ENCODE measurements around the gene NIPBL. TPM values are rescaled to one million over a fixed set of nuclear protein-coding genes. Genes with fewer than 3 reads are reported as not detected.

The NIPBL gene
- total and polyA plus RNA-seq, 10 of the 15 experiments (the other 5 are each of a cell fraction or from before 2014, with no cell fraction given) = 10.4 to 50.4 (median 20.2) TPM

DNA sequence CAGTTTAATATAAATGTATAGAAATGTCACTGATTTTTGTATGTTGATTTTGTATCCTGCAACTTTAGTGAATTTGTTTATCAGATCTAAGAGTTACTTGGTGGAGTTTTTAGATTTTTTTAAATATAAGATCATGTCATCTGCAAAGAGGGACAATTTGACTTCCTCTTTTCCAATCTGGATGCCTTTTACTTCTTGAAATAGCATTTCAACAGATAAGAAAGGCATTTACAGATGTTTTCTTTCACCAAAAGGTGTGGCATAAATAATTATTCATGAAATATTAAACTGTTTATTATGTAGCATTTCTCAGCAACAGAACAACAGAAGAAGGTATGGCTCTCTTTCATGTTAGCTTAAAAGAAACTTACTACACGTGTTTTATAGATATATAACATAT is 34.9 kb upstream of the NIPBL start (continued):
- TF ChIP-seq NR2F1 (conservative IDR thresholded peaks at IDR 0.05) = no peak
- no peak for TF ChIP-seq NBN (IDR thresholded peaks at IDR 0.05)
- TF ChIP-seq, protein P1, sequence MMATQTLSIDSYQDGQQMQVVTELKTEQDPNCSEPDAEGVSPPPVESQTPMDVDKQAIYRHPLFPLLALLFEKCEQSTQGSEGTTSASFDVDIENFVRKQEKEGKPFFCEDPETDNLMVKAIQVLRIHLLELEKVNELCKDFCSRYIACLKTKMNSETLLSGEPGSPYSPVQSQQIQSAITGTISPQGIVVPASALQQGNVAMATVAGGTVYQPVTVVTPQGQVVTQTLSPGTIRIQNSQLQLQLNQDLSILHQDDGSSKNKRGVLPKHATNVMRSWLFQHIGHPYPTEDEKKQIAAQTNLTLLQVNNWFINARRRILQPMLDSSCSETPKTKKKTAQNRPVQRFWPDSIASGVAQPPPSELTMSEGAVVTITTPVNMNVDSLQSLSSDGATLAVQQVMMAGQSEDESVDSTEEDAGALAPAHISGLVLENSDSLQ (IDR thresholded peaks at IDR 0.05) = no peak
- TF ChIP-seq, protein P2, sequence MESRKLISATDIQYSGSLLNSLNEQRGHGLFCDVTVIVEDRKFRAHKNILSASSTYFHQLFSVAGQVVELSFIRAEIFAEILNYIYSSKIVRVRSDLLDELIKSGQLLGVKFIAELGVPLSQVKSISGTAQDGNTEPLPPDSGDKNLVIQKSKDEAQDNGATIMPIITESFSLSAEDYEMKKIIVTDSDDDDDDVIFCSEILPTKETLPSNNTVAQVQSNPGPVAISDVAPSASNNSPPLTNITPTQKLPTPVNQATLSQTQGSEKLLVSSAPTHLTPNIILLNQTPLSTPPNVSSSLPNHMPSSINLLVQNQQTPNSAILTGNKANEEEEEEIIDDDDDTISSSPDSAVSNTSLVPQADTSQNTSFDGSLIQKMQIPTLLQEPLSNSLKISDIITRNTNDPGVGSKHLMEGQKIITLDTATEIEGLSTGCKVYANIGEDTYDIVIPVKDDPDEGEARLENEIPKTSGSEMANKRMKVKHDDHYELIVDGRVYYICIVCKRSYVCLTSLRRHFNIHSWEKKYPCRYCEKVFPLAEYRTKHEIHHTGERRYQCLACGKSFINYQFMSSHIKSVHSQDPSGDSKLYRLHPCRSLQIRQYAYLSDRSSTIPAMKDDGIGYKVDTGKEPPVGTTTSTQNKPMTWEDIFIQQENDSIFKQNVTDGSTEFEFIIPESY (IDR thresholded peaks at IDR 0.05) = no peak
- no peak for TF ChIP-seq WRNIP1 (IDR thresholded peaks at IDR 0.05; ENCODE audit: borderline replicate concordance, low read depth, low read length)
- no peak for TF ChIP-seq SP1 (IDR thresholded peaks at IDR 0.05; ENCODE audit: low read depth, low read length)
- no peak for TF ChIP-seq TCF3 (IDR thresholded peaks at IDR 0.05; ENCODE audit: borderline replicate concordance, insufficient read depth, low read depth, low read length)
- no peak for TF ChIP-seq DPF2 (IDR thresholded peaks at IDR 0.05)
- TF ChIP-seq, protein P3, sequence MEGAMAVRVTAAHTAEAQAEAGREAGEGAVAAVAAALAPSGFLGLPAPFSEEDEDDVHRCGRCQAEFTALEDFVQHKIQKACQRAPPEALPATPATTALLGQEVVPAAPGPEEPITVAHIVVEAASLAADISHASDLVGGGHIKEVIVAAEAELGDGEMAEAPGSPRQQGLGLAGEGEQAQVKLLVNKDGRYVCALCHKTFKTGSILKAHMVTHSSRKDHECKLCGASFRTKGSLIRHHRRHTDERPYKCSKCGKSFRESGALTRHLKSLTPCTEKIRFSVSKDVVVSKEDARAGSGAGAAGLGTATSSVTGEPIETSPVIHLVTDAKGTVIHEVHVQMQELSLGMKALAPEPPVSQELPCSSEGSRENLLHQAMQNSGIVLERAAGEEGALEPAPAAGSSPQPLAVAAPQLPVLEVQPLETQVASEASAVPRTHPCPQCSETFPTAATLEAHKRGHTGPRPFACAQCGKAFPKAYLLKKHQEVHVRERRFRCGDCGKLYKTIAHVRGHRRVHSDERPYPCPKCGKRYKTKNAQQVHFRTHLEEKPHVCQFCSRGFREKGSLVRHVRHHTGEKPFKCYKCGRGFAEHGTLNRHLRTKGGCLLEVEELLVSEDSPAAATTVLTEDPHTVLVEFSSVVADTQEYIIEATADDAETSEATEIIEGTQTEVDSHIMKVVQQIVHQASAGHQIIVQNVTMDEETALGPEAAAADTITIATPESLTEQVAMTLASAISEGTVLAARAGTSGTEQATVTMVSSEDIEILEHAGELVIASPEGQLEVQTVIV (IDR thresholded peaks at IDR 0.05; ENCODE audit: borderline replicate concordance, partially characterized antibody) = no peak
- TF ChIP-seq, protein P4, sequence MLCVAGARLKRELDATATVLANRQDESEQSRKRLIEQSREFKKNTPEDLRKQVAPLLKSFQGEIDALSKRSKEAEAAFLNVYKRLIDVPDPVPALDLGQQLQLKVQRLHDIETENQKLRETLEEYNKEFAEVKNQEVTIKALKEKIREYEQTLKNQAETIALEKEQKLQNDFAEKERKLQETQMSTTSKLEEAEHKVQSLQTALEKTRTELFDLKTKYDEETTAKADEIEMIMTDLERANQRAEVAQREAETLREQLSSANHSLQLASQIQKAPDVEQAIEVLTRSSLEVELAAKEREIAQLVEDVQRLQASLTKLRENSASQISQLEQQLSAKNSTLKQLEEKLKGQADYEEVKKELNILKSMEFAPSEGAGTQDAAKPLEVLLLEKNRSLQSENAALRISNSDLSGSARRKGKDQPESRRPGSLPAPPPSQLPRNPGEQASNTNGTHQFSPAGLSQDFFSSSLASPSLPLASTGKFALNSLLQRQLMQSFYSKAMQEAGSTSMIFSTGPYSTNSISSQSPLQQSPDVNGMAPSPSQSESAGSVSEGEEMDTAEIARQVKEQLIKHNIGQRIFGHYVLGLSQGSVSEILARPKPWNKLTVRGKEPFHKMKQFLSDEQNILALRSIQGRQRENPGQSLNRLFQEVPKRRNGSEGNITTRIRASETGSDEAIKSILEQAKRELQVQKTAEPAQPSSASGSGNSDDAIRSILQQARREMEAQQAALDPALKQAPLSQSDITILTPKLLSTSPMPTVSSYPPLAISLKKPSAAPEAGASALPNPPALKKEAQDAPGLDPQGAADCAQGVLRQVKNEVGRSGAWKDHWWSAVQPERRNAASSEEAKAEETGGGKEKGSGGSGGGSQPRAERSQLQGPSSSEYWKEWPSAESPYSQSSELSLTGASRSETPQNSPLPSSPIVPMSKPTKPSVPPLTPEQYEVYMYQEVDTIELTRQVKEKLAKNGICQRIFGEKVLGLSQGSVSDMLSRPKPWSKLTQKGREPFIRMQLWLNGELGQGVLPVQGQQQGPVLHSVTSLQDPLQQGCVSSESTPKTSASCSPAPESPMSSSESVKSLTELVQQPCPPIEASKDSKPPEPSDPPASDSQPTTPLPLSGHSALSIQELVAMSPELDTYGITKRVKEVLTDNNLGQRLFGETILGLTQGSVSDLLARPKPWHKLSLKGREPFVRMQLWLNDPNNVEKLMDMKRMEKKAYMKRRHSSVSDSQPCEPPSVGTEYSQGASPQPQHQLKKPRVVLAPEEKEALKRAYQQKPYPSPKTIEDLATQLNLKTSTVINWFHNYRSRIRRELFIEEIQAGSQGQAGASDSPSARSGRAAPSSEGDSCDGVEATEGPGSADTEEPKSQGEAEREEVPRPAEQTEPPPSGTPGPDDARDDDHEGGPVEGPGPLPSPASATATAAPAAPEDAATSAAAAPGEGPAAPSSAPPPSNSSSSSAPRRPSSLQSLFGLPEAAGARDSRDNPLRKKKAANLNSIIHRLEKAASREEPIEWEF (IDR thresholded peaks at IDR 0.05; ENCODE audit: insufficient replicate concordance, low read depth, low read length) = no peak
- no peak for TF ChIP-seq MTA2 (IDR thresholded peaks at IDR 0.05; ENCODE audit: low read depth)
